NCI-H1092 treated with DMSO at 0.1 percent for 48 hours (cell line): Measurements from ENCODE around the gene ZDHHC20.
"Not testable (repeated sequence)": the region's sequence is repeated elsewhere in the genome, so short reads cannot be mapped to it uniquely, and the experiment has no call there.

Experiments
- DNase-seq: peaks from one replicate; lab custom pipeline; 2025; lab: John Stamatoyannopoulos, UW

ZDHHC20 gene

GRCh38 chr13:21435231-21435630 is 23.9 kb downstream of the ZDHHC20 start:
- DNase-seq, result no peak

- DNase-seq, result no peak
Observed at GRCh38 chr13:21434588-21434987, 24.5 kb downstream of the ZDHHC20 start.

DNA sequence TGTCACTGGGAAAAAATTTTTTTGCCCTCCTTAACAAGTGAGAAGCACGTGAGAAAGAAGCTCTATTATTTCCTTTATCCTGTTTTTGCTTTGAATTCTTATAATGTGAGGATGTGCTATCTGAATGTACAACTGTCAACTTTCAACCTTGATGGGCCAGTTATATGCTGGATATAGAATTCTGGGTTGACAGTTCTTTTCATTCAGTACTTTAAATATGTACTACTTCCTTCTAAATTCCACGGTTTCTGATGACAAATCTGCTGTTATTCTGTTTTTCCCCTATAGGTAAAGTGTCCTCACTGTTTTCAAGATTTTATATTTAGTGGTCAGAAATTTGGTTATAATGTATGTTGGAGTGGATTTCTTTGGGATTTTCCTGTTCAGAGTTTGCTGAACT is 29.9 kb downstream of the ZDHHC20 start:
- DNase-seq, result no peak

- DNase-seq, result no peak
Observed at GRCh38 chr13:21427741-21428140, 31.4 kb downstream of the ZDHHC20 start.

GRCh38 chr13:21426238-21426637 is 32.9 kb downstream of the ZDHHC20 start:
- DNase-seq, result no peak

GRCh38 chr13:21420706-21421105 is 38.4 kb downstream of the ZDHHC20 start:
- DNase-seq, result no peak

- no peak for DNase-seq
Observed at GRCh38 chr13:21413013-21413412, 46.1 kb downstream of the ZDHHC20 start.

- DNase-seq, result not testable (repeated sequence)
Observed at GRCh38 chr13:21410453-21410852, 48.6 kb downstream of the ZDHHC20 start.

GRCh38 chr13:21405309-21405708 is 53.8 kb downstream of the ZDHHC20 start:
- DNase-seq, result no peak

DNA sequence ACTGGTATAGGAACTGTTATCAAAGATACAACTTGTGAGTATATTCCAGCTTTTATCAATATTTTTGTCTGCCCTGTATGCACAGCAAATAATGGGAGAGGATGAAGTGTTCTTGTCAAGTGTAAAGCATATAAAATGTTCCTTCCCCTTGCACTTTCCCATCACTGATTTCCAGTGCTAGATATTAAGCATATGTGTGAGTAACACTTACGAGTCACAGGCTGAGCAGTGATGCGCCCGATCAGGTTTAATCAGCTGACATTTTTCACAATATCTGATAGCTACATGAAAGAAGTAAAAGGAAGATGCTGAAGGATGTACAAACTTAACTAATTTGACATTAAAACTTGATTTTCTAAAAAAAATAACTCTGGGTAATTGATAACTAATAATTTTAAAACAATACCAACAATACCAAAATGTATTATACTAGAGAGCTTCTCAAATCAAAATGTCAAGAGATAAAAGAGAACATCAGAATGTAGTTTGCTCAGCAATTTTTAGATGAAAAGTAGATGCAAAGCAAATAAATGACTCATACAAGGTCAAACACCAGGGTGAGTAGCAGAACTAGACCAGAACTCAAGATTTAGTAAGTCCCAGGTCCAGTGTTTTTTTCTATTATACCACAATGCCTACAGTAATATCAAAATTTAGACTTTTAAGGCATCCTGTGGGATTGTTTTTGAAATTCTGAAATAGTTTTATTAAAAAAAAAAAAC is 56.4 kb downstream of the ZDHHC20 start:
- DNase-seq, result no peak

DNA sequence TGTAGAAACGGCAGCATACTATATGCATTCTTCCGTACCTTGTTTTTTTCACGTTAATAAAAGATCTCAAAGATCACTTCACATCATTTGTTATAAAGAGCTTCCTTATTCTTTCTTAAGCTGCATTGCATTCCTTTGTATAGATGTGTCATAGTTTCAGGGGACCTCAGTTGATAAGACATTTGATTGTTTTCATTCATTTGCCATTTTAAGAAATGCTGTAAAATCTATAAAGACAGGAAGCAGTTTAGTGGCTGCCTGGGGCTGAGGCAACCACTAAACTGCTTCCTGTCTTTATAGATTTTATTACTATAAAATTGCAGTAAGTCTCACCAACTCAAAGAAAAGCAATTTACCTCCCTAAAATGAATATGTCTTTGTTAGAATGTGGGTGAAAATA is 59.4 kb downstream of the ZDHHC20 start:
- DNase-seq, result no peak

DNA sequence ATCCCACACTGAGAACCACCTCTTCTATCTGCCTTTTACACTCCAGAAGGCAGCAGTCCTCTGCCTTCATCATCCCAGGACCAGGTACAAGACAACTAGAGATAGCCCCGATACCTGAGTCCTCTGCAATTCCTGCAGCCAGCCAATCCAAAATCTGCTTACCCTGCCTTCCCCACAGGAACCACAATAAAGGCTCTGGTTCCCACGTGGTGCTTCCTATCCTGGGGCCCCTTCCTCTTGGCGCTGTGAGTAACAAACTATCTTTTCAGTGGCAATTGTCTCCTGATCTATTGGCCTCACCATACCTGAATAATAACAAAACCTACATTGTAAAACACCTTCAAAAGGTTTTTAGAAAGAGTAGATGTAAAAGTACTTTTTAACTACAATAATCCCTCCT is 63.1 kb downstream of the ZDHHC20 start:
- DNase-seq, result no peak

GRCh38 chr13:21389124-21389523 is 70.0 kb downstream of the ZDHHC20 start:
- no peak for DNase-seq

DNA sequence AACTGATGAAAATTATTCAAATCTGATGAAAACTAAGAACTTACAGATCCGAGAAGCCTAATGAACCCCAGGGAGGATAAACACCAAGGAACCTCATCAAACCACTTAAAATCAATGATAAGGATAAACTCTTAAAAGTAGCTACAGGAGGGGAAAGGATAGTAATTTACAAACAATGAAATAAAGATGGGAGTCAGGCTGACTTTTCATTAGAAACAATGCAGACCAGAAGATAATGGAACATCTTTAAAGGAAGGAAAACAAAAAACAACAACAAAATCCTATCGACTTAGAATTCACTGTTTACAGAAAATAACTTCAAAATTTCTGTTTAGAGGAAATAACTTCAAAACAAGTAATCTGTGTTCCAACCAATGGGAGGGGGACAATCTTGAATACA is 73.4 kb downstream of the ZDHHC20 start:
- DNase-seq, result no peak

DNA sequence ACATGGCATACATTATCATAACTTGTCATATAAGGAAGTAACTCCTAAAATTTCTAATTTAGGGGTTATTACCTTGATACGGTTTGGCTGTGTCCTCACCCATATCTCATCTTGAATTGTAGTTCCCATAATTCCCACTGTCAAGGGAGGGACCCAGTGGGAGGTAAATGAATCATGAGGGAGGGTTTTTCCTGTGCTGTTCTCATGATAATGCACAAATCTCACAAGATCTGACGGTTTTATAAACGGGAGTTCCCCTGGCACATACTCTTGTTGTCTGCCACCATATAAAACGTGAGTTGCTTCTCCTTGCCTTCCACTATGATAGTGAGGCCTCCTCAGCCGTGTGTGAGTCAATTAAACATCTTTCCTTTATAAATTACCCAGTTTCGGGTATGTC is 76.0 kb downstream of the ZDHHC20 start:
- no peak for DNase-seq

DNA sequence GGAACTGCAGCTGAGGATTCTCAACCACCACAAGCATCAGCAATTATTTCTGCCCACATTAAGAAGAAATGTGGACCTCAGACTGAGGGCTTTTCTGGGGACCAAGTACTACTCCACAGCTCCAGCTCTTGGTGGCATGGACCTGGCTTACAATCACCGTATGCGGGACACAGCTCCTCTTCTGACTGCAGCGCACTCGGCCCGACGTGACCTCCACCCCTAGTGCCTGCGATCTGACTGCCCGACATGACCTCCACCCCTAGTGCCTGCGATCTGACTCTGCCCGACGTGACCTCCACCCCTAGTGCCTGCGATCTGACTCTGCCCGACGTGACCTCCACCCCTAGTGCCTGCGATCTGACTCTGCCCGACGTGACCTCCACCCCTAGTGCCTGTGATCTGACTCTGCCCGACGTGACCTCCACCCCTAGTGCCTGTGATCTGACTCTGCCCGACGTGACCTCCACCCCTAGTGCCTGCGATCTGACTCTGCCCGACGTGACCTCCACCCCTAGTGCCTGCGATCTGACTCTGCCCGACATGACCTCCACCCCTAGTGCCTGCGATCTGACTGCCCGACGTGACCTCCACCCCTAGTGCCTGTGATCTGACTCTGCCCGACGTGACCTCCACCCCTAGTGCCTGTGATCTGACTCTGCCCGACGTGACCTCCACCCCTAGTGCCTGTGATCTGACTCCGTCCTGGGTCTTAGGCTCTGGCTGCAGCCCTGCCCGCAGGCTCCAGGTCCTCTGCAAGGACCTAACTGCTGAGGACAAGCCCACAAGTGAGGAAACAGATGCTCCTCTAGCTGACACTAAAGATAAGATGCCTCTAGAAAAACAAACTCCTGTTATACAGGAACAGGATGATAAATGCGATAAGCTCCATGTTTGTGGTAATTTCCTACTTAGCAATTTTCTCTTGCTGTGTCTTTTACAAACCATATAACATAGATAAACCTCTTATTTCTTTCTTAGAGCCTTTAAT is 81.8 kb downstream of the ZDHHC20 start:
- DNase-seq, result not testable (repeated sequence)

- no peak for DNase-seq
Observed at GRCh38 chr13:21372530-21372929, 86.6 kb downstream of the ZDHHC20 start.

- DNase-seq, result no peak
Observed at GRCh38 chr13:21371011-21371410, 88.1 kb downstream of the ZDHHC20 start.

DNA sequence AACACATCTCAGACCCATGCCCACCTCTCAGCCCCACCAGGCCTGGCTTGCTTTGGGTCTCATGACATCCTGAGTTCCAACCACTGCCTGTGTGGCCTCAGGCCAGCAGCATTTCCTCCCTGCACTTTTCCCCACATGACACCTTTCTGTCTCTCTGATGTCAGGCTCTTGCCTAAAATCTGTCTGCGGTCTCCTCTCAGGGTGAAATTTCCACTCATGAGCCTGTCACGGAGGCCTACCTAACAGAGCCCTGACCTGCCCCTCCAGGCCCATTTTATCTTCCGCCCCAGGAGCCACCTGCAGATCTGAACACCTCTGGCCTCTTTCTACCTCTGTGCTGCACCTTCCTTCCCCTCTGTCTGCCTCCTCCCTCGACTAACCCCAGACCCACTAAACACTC is 93.5 kb downstream of the ZDHHC20 start:
- DNase-seq, result no peak

GRCh38 chr13:21364916-21365315 is 94.2 kb downstream of the ZDHHC20 start:
- no peak for DNase-seq

DNA sequence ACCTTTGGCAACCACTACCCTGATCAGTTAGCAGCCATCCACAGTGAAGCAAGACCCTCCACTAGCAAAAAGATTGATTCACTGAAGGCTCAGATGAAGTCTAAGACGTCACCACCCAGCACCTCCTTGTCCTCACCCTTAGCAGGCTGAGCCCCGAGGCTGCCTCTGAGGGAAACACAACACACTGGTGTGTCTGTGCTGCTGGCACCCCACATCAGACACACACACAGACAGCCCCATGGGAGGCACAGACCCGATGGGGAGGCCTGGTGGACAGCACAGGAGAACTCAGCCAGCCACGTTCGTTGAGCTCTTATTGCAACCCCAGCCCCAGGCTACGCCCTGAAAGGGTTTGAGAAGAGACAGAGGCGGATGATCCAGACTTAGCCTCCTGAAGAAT is 94.7 kb downstream of the ZDHHC20 start:
- DNase-seq, result no peak

- no peak for DNase-seq
Observed at GRCh38 chr13:21362741-21363140, 96.4 kb downstream of the ZDHHC20 start.

DNA sequence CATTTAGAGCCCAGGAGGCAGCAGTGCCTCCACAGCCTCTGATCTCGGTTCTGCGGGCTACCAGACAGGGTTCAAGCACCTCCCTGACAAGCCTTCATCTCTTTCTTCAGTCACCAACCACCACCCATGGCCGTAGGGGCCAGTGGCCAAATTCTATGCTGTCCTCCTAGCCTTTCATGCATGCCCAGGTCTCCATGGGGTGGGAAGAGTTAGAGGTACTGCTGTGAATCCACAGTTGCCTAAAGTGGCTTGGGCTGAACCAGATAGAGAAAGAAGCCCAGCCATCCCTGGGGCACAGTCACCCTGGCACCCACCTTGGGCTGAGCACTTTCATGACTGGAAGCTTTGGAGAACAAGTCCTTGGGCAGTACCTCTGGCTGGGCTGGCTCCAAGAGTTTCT is 97.4 kb downstream of the ZDHHC20 start:
- no peak for DNase-seq
